Stimulated activated naive CD4-positive, alpha-beta T cell treated with Interleukin-2 at 50 U/mL for 16 hours (primary cell): Measurements from ENCODE around the gene CAST.

Source experiments
- DNase-seq: peaks from one replicate; lab custom pipeline; 2025; lab: John Stamatoyannopoulos, UW

CAST gene

DNA sequence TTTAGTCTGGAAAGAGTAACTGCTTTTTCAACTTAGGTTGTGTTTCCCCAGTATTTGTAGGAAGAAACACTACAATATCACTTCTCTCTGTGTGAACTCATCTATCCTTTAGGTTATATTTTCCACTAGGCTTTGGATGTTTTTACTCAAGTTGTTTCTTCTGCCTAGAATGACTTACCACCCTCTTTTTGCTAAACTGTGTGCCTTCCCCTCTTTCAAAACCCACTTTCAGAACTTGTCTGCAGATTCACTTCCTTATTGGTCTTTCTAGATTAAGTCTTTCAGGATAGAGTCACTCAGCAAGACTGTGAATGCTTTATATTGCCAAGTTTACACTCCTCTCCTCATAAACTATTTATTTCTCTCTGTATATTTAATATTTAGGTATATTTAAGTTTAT, 14.2 kb upstream of the CAST start:
- no peak for DNase-seq

DNA sequence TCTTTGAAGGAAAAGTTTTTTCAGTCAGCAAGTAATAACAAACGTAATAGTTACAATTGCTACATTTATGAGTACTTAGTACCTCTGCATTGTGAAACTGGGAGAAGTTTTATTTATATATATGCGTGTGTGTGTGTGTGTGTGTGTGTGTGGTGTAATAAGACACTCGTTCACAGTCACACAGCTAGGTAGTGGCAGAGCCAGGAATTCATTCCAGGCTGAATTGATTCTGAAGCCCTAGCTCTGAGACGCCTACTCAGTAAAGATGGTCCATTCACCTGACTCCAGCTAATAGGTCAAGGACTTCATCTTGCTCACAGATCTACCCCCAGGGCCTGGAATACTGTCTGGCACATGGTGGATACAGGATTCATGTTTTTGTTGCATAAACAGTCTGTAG, 13.6 kb upstream of the CAST start:
- DNase-seq = no peak

DNA sequence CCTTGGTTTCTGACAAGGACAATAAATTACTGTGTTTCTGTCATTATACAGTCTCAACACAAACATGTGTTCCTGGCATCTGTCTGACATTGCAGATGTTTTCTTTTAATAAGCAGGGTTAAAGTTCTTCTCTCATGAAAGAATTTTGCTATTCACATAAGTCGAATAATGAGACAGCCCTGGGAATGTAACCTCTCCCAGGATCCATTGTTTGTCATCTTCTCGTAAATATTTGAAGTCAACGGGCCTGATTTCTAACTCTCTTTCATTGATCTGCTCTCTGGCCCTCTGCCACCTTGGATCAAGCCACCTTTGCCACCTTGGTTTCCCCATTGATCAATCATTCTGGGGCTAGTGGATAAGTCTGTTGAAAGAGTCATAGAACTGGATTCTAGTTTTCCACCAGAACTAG, 12.9 kb upstream of the CAST start:
- no peak for DNase-seq

DNA sequence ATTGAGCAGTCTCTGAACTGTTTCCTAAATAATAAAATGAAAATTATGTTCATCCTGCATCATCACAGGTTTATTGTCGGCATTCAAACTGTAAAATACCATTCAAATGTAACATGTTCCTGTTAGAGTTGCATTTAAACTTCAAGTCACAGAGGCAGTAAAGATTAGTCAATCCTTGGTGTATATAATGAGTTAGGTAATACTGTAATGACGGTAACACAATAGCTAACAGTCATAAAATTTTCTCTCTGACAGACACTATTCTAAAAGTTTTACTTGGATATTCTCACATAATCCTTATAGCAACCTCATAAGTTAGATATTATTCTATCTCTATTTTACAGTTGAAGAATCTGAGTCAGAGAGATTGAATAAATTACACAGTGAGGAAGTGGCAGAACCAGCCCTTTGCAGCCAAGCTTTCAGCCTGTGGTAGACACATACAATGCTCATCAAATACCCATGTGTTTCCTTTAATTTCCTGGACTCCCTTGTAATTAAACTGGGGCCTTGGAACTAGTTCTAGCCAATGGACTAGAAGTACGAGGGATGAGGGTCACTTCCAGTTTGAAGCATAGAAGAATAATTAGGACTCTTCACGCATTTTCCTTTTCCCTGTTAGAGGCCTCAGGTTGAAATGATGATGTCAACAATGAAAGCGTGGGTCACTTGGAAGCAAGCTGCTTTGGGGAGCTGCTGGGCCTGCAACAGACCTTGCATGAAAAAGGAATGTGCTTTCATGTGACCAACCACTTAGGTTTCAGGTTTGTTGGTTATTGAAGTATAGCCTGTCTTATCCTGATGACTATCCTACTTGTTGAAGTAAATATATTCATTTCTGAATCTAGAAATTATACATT, 12.3 kb upstream of the CAST start:
- DNase-seq = no peak

DNA sequence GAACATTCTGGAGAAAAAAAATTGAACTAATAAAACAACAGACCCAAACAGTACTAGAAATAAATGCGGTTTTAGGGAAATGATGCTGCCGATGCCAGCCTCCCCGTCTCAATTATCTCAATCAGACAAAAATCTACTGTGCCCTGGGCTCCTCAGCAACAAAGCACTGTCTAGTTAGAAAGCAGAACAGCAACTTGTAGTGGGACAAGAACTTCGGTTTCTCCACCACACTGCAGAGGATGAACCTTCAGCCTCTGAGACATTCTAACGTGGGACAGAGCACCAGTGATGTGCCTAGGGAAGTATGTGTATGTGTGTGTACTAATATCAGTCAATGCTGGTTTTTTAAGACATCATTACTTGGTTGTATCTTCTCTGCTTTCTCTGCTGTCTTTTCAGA, 11.1 kb upstream of the CAST start:
- DNase-seq = no peak

DNA sequence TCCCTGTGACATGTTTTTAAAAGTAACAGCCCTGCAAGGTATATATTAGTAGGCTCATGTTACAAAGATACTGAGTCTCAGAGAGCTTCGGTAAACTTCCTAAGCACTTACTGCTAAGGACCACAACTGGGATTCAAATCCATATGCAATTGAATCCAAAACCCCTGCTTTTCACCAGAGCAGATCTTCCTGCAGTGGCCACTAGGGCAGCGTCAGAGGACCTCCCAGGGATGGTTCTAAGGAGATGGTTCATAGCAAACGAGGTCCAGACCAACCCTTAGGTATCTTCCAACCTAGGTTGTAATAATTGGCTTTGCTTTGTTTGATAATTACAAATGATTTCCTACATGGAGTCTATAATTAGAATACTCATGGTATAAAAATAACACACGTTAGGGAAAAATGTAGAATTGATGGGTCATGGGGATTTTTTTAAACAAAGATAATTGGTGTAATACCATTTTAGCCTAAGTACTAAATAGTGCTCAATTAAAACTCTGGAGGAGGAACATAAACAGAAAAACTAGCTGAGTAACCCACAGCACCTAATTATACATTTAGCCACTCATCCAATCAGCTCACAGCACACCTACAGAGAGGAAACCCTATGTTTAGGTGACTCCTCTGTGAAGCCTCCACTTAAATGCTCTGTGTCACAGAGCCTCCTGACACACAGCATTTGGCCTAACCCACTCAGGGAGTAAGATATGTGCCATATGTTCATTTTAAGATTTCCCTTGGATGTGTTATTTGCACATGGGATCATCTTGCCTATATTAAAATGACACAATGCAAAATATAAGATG, 10.0 kb upstream of the CAST start:
- DNase-seq = no peak

DNA sequence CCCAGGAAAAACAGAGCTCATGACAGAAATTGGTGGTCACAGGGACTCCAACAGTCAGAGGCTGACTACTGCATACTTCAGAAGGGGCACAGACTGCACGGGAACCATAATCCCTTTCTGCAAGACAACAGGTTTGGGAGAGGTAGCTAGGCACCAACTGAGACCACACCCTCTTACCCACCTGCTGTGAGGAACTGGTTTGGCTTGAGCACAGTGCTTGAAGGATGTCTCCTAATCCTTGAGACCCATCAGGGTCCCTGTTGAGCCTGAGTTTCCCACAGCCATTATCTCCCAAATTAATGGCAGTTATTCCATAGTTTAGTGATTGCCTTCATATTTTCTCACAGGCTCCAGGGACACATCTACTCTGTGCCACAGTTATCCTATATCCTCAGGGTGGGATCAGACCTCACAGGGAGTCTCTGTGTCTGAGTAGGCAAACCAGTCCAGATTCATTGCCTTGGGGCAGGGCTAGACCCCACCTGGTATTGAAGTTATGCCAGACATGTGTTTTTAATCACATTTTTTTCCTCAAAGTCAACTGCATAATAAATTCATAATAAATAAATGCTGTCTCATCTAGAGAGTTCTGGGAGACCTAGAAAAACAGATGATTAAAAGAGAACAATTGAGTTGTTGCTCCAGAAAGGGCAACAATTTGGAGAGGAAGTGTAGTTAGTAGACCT, 9.3 kb upstream of the CAST start:
- DNase-seq = no peak

DNA sequence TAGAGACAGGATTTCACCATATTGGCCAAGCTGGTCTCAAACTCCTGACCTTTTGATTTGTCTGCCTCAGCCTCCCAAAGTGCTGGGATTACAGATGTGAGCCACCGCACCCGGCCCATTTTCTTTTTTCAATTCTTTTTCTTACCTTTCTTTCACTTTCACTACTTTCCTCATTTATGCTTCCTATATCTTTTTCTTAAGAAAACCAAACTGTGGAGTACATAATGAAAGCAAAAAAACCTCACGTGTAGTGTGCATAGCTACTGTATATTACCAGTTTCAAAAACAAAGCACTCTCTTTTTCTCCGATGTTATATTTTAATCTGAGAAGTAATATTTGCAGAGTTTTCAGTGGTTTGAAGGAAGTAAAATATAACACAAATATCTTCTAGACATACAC, 8.0 kb upstream of the CAST start:
- no peak for DNase-seq

DNA sequence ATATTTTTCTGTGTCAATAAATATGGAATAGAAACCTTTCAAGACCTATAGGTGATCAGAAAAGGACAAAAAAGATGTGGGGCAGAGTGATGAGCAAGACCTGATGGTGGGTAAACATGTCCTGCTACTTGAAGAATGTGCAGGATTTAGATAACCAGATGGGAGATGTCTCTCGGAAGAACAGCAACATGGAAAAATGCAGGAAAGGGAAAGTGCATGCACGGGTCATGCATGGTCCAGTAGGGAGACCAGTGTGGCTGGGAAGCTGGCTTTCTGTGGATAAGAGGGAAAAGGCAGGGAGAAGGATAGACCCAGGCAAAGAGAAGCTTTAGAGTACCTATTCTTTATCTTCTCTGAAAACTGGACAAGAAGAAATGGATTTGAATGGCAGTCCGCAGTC, 7.1 kb upstream of the CAST start:
- DNase-seq = no peak

DNA sequence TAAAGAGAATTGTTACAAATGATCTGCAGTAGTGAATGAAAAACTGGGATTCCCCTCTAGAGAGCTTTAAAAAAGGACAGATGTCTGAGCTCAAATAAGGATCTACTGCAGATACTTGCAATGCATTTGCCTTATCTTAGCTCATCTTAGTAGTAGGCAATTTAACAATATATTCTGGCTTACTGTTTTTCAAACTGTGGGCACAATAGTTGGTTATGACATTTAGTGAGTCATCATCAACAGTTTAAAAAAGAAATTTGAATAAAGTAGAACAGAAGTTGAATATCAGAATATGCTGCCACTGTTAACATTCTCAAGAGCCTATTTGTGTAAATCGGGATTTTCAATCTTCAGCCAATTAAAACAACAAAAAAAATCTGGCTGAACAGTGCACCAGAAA, 6.7 kb upstream of the CAST start:
- no peak for DNase-seq

DNA sequence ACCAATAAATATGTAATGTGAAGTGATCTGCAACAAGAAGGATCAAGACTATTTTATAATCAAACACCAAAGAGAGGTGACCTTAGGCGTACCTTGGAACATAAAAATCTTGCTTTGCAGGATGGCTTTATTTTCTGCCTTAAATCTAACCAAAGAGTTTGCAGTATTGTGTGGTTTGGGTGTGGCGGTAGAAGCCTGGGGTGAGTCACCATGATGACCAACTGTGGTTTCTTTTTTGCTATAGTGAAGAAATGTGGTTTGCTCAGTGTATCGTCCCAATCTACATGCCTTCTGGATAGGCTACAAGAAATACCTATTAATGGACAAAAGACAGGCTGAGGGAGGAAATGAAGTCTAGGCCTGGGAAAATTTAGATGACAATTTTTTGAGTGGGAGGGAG, 5.1 kb upstream of the CAST start:
- DNase-seq = peak; percentile 44

DNA sequence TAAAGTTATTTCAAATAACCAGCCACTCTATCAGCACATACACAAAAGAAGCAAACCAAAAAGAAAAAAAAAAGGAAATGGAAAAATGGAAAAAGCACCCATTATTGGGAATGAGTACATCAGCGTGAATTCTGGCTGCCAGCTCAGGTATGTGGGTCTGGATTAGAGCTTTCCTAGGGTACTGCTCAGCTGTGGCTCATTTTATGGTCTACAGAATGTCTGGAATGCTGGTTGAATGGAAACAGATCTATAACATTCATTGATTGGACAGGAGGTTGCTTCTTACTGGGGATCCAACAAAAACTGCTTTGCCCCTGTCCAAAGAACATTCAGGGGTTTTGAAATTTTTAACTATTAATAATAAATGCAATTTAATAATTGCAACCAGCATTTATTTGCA, 3.9 kb upstream of the CAST start:
- no peak for DNase-seq

DNA sequence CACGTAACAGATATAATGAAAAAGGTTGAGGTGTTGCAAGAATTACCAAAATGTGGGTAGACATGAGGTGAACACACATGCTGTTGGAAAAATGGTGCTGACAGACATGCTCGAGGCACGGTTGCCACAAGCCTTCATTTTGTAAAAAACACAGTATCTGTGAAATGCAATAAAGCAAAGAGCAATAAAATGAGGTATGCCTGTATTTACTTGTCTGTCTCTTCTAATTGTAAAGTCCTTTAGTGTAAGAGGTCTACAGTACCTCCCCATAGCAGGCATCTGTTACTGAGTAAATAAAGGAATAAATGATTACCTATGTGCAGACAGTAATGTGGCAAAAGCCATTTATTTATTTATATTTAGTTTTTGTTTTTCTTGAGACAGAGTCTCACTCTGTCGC, 3.0 kb upstream of the CAST start:
- DNase-seq = no peak

DNA sequence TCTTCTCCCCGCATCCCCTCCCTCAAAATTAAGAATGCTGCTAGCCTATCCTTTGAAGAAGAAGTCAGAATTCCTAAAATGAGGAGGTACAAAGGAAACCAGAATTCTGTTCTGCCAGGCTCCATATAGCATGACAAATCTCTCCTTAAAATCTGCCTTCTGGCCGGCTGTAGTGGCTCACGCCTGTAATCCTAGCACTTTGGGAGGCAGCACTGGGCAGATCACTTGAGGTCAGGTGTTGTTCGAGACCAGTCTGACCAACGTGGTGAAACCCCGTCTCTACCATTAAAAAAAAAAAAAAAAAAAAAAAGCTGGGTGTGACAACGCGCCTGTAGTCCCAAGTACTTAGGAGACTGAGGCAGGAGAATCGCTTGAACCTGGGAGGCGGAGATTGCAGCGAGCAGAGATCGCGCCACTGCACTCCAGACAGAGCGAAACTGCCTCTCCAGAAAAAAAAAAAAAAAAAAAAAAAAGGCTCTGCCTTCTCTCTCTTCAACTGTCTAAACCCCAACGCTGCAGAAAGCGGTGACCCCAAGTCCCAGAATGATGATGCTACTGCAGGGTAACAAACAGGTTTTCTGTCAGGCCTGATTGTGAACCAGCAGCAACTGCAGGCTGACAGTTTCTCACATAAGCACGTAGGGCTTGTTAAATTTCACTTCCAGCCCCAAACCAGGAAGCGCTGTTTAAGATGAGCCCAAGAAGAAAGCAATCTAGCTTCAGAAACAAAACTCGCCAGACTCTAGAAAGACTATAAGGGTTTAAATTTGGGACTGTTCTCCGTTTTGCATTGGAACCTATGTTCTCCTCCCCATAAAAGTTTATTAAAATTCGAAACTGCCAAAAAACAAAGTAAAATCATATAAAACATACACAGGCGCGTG, 963 bp upstream of the CAST start:
- DNase-seq = peak; percentile 22

DNA sequence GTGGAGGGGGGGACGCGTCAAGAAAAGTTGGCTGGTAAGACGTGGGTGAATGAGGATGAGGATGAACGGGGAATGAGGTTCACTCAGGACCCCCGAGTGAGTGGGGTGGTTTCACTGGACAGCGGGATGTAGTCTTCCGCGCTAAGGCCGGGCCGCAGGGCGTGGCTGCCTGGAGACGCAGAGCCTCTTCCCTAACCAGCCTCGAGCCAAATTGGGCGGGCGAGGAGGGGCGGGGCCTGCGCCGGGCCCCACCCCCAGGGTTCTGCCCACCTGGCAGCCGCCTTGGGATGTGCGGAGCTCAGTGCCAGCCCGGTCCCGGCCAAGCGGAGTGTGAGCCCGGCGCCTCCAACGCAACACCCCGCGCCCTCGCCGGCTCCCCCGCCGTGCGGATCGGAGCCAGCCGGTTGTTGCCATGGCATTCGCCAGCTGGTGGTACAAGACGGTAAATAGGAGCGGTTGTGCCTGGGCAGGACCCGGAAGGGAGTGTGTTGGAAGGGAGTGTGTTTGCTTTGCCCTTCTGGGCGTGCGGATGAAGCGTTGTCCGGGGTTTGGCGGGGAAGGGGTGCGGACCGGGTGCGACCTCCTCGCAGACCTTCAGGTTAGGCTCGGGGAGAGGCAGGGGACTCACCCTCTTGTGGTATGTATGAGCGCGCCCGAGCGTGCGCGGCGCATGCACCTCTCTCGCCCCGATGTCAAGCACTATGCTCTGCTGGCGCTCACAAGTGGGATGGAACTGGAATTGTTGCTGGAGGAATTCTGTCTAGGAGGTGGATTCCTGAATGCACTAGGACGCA, 746 bp downstream of the CAST start:
- peak; percentile 79 for DNase-seq

DNA sequence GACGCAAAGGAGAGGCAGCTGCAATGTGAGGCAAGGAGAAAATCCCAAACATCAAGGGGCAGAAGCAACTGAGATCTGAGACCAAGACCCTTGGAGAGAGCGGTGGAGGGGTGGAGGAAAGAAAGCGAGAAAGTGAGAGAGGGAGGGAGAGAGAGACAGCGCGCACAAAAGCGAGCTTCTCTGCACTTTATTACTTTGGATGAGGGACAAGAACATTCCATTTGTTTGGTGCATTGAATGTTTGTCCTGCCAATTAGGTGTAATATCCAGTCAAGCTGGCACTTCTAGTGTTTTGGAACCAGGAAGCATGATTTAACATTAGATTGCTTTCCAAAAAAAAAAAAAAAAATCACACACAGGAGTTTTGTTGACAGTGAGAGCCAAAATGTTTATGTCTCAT, 1.4 kb downstream of the CAST start:
- DNase-seq = no peak

DNA sequence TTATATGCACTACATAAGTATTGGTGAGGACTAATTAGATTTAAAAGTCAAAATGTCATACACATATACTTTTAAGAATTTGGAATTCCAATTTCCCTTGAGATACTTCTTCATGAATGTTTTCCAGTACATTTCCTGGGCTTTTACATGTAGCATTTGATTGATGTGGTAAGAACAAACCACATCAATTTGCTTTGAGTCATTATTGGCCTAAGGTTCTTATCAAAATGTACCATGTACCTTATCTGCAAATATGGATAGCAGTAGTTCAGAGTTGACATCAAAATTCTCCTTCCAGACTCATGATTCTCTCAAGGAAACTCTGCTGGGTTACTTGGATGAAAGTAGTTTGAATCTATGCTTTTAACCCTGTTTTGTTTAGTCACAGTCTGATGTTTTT, 2.5 kb downstream of the CAST start:
- no peak for DNase-seq

DNA sequence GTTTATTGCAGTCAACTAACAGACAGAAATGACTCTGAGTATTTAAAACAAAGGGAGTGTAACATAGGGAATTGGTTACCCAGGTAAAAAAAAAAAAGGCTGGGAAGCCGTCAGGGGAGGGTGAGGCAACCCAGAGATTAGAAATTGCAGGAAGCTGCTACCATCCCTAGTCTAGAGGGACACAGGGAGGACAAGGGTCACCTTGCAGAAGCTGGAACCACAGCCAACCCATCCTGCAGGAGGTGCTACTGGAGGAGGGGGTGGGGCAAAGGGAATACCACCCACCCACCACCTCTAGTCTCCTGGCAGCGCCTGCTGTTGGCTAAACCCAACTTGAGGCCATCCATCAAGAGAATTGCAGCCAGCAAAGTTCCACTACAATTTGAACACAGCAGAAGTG, 6.5 kb downstream of the CAST start:
- no peak for DNase-seq

DNA sequence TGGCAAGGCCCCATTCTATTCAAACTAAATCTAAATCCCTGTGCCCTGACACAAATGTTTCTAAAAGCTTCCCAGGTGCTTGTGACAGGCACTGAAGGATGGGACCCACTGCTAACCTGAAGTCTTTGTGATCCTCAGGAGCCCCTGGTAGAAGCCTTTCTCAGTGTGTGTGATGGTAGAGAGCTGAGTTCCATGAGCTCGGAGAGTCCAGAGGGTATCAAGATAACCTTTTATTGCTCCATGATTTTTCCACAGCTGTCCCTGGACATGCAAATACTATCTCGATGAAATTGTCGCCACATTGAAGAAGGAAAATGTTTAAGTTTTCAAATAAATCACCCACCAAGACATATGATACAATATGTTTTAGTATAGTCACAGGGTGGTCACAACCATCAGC, 7.7 kb downstream of the CAST start:
- DNase-seq = no peak

DNA sequence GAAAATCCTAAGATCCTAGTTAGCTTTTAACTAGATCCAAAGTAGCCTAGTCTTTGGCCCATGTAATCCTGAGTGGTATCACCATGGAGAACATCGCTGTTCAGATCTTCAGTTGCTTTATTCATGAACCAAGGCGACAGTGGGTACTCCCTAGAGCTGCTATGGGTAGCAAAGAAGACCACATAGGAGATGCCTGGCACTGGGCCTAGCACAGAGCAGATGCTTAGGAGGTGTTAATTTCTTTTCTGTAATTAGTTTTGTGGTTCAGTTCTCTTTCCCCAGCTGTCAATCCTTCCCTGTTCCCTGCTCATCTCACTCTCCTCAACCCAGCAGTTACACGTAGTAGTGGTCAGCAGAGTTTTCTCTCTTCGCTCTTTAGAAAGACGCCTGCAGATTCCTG, 9.3 kb downstream of the CAST start:
- no peak for DNase-seq

DNA sequence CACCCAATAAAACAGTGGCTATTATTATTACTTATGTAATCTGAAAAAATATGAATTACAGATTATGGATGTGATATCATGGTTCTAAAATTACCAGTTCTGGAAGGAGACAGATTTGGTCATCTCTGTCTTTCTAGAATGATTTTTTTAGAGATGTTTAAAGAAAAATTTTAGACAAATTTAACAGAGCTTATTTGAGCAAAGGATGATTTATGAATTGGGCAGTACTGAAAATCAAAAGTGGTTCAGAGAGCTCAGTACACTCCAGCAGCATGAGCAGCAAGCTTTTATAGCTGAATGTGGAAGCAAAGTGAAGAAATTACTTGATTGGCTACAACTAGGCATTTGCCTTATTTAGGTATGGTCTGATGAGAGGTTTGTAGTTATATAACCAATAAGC, 11.0 kb downstream of the CAST start:
- DNase-seq = no peak
